Upper lobe of left lung (tissue), 4 donors: Measurements from ENCODE around the gene LRRC8D.

Experiments
- EP300 ChIP-seq, 4 donors: sonication (generic); formaldehyde crosslinking; IDR thresholded peaks; one replicate each; pipeline ENCODE4 v1.5.1; 2017; ENCODE audit warnings: antibody characterized with exemption in 4 of 4, control low read depth in 2 of 4
- POLR2AphosphoS5 ChIP-seq, 2 donors: sonication (generic); formaldehyde crosslinking; IDR thresholded peaks; one replicate each; pipeline ENCODE4 v1.5.1; 2017; ENCODE audit warnings: antibody characterized with exemption in 2 of 2
- TF ChIP-seq, protein P1 (sequence below), 6 experiments: fragments of 450-650 bp in 4 of 6; fragments of 200-600 bp in 2 of 6; sonication (generic) in 2 of 6; IDR thresholded peaks; one replicate each; pipeline ENCODE4 v1.5.1; 2016 to 2019; ENCODE audit warnings: antibody characterized with exemption in 6 of 6

DNA sequence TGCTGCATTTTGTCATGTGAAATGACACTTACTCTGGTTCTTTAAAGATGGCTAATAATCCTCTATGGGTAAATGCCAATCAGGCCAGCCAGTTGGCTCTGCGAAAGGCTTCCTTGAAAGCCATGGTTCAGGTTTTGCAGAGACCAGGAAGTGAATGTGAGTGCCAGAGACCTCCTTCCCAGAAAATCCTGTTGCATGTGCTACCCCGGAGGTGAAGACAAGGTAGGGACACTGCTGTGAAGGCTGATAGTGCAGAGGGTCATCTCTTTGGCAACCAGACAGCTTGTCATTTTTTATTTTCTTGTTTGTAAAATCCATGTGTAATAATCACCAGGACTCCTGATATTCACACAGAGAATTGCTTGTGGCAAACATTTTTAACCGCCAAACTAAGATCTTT lies 18.7 kb downstream of the LRRC8D start:
- TF ChIP-seq POLR2AphosphoS5 (IDR thresholded peaks at IDR 0.05), result no peak
- TF ChIP-seq, protein P1, sequence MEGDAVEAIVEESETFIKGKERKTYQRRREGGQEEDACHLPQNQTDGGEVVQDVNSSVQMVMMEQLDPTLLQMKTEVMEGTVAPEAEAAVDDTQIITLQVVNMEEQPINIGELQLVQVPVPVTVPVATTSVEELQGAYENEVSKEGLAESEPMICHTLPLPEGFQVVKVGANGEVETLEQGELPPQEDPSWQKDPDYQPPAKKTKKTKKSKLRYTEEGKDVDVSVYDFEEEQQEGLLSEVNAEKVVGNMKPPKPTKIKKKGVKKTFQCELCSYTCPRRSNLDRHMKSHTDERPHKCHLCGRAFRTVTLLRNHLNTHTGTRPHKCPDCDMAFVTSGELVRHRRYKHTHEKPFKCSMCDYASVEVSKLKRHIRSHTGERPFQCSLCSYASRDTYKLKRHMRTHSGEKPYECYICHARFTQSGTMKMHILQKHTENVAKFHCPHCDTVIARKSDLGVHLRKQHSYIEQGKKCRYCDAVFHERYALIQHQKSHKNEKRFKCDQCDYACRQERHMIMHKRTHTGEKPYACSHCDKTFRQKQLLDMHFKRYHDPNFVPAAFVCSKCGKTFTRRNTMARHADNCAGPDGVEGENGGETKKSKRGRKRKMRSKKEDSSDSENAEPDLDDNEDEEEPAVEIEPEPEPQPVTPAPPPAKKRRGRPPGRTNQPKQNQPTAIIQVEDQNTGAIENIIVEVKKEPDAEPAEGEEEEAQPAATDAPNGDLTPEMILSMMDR (IDR thresholded peaks at IDR 0.05), result no peak
- no peak for TF ChIP-seq EP300 (IDR thresholded peaks at IDR 0.05)
